Activated CD8-positive, alpha-beta T cell treated with anti-CD3 and anti-CD28 coated beads for 36 hours (primary cell): ENCODE measurements around the gene PIP5K1C. TPM values are rescaled to one million over a fixed set of nuclear protein-coding genes. Genes with fewer than 3 reads are reported as not detected.

ENCODE experiments used
- ATAC-seq: fragments of 200-7000 bp; cut with Tn5 transposase; one replicate; pipeline ENCODE4 v1.10.0; 2021; ENCODE audit warnings: mild to moderate bottlenecking, moderate library complexity
- CTCF ChIA-PET: fragments of 350-600 bp; sonication (Branson Sonifier 250); formaldehyde crosslinking; loops from one replicate; lab custom pipeline; 2021; ENCODE audit warnings: antibody characterized with exemption; lab: Charles Lee
- POLR2A ChIA-PET: fragments of 350-600 bp; sonication (Branson Sonifier 250); formaldehyde crosslinking; loops from one replicate; lab custom pipeline; 2021; ENCODE audit warnings: antibody characterized with exemption; lab: Charles Lee
- DNase-seq: peaks from one replicate; pipeline ENCODE4 v3.0.0-alpha.2; 2020
- H3K27ac Mint-ChIP-seq: one replicate; pipeline ENCODE4 v1.8.0; 2021; ENCODE audit warnings: mild to moderate bottlenecking, mixed read lengths
- H3K27me3 Mint-ChIP-seq: one replicate; pipeline ENCODE4 v1.8.0; 2021; ENCODE audit warnings: mixed read lengths
- H3K36me3 Mint-ChIP-seq: one replicate; pipeline ENCODE4 v1.8.0; 2021; ENCODE audit warnings: low read depth, mixed read lengths
- H3K4me1 Mint-ChIP-seq: one replicate; pipeline ENCODE4 v1.8.0; 2021; ENCODE audit warnings: low read depth, mixed read lengths
- H3K4me3 Mint-ChIP-seq: one replicate; pipeline ENCODE4 v1.8.0; 2021; ENCODE audit warnings: mild to moderate bottlenecking, moderate library complexity, mixed read lengths
- H3K9me3 Mint-ChIP-seq: one replicate; pipeline ENCODE4 v1.8.0; 2021; ENCODE audit warnings: mixed read lengths
- CTCF ChIP-seq: fragments of 200-600 bp; IDR thresholded peaks from one replicate; pipeline ENCODE4 v1.8.0; 2022; ENCODE audit warnings: antibody characterized with exemption, mild to moderate bottlenecking
- intact Hi-C: fragments of 100-400 bp; cut with micrococcal nuclease; formaldehyde crosslinking; loops from one replicate; pipeline ENCODE4 v1.10.0; 2022
- total RNA-seq, 2 experiments: library from RNA; stranded (reverse); gene quantifications; one replicate each; pipeline ENCODE4 v1.2.3, GENCODE V29; 2021

Gene PIP5K1C
- total RNA-seq, 2 experiments from 2014 or later: 20.4 to 22.2 TPM

- Mint-ChIP-seq H3K4me1 (peaks cover 6% of the 10 kb centered on the region), H3K27me3 (peaks cover 13% of the 10 kb centered on the region), H3K36me3 (no peaks in the 10 kb centered on the region), H3K9me3 (no peaks in the 10 kb centered on the region), H3K4me3 (no peak overlapping the region), H3K27ac (no peak overlapping the region)
- no peak for TF ChIP-seq CTCF
- CTCF ChIA-PET: interaction anchor here (0.6 to 1.0 kb wide), 4 partner anchors 12 to 53 kb away, joined by 3 to 6 read pairs (median 3); partner anchors contain the start of gene TJP3
- DNase-seq (no peak), ATAC-seq (no peak)
- POLR2A ChIA-PET: no interaction called here
- intact Hi-C loops: no loop called here
These were observed 19.6 kb upstream of the PIP5K1C start for GRCh38 chr19:3719868-3720267.

- Mint-ChIP-seq H3K27ac (no peak overlapping the region), H3K27me3 (peaks cover 4% of the 10 kb centered on the region), H3K4me1 (peaks cover 4% of the 10 kb centered on the region), H3K4me3 (no peak overlapping the region), H3K36me3 (no peaks in the 10 kb centered on the region), H3K9me3 (no peaks in the 10 kb centered on the region)
- intact Hi-C loops: no loop called here
- ATAC-seq (no peak), DNase-seq (no peak)
- POLR2A ChIA-PET: no interaction called here
- TF ChIP-seq CTCF: no peak
- CTCF ChIA-PET: no interaction called here
These were observed 15.9 kb upstream of the PIP5K1C start for GRCh38 chr19:3716147-3716668.

- DNase-seq: no peak
- no peak for TF ChIP-seq CTCF
- no peaks in the 10 kb centered on the region for H3K27me3 Mint-ChIP-seq
- ChIA-PET POLR2A (interaction anchor here (1.2 kb wide), 1 partner anchor 47 kb away, joined by 3 read pairs; no protein-coding TSS in a partner anchor), CTCF (no interaction called here)
- intact Hi-C loops: no loop called here
- no peaks in the 10 kb centered on the region for H3K36me3 Mint-ChIP-seq
- H3K4me1 Mint-ChIP-seq: peaks cover 4% of the 10 kb centered on the region
- no peak overlapping the region for H3K27ac Mint-ChIP-seq
- no peak for ATAC-seq
- H3K9me3 Mint-ChIP-seq: no peaks in the 10 kb centered on the region
- H3K4me3 Mint-ChIP-seq: no peak overlapping the region
These were observed 12.7 kb upstream of the PIP5K1C start for GRCh38 chr19:3712663-3713611.

- intact Hi-C loops: no loop called here
- H3K27ac Mint-ChIP-seq: no peak overlapping the region
- ChIA-PET POLR2A (no interaction called here), CTCF (interaction anchor here (2.6 kb wide), 1 partner anchor 19 kb away, joined by 11 read pairs; no protein-coding TSS in a partner anchor)
- peaks cover 4% of the 10 kb centered on the region for H3K4me1 Mint-ChIP-seq
- no peak for TF ChIP-seq CTCF
- ATAC-seq (no peak), DNase-seq (no peak)
- no peaks in the 10 kb centered on the region for H3K9me3 Mint-ChIP-seq
- no peaks in the 10 kb centered on the region for H3K36me3 Mint-ChIP-seq
- H3K27me3 Mint-ChIP-seq: peaks cover 5% of the 10 kb centered on the region
- H3K4me3 Mint-ChIP-seq: no peak overlapping the region
These were observed 10.1 kb upstream of the PIP5K1C start for GRCh38 chr19:3710265-3710812.
